BJ (cell line): ENCODE results near the gene GTF2H4. TPM values are rescaled to one million over a fixed set of nuclear protein-coding genes. Genes with fewer than 3 reads are reported as not detected.

Experiments used
- CTCF ChIA-PET: fragments of 350-600 bp; formaldehyde crosslinking; extraction: SDS; loops from one replicate; lab custom pipeline; 2021; ENCODE audit warnings: antibody characterized with exemption, inconsistent platforms; lab: Yijun Ruan, JAX
- POLR2A ChIA-PET: fragments of 300-600 bp; sonication (Branson Sonifier 250); formaldehyde crosslinking; extraction: SDS; loops from one replicate; lab custom pipeline; 2021; ENCODE audit warnings: antibody characterized with exemption; lab: Charles Lee
- DNase-seq: peaks from one replicate; pipeline ENCODE4 v3.0.0-alpha.2; 2011; ENCODE audit warnings: low read depth
- H3K27me3 ChIP-seq: 2 replicates; pipeline ENCODE4 v1.6.0; 2011; ENCODE audit warnings: low read length; ENCODE audit not compliant: control insufficient read depth, insufficient read depth
- H3K36me3 ChIP-seq: 2 replicates; pipeline ENCODE4 v1.5.1; 2011; ENCODE audit warnings: low read length; ENCODE audit not compliant: control insufficient read depth, insufficient read depth
- H3K4me3 ChIP-seq: 2 replicates; pipeline ENCODE4 v1.5.1; 2011; ENCODE audit warnings: low read depth, mild to moderate bottlenecking, control low read depth, low read length
- CTCF ChIP-seq: IDR thresholded peaks from 2 replicates; pipeline ENCODE4 v1.5.1; 2011; ENCODE audit warnings: low read depth, mild to moderate bottlenecking, control low read depth, inconsistent platforms, low read length, moderate library complexity; ENCODE audit not compliant: insufficient read depth
- polyA plus RNA-seq: library from polyadenylated mRNA; depleted of rRNA; stranded (reverse); fragments of >200 nt; gene quantifications from 2 replicates; pipeline ENCODE4 v1.2.3, GENCODE V29; 2011

The GTF2H4 gene
- polyA plus RNA-seq, 1 experiment = 28.2 TPM

GRCh38 chr6:30894381-30894780 is 13.6 kb upstream of the GTF2H4 start:
- TF ChIP-seq CTCF = no peak
- Histone ChIP-seq H3K4me3 (no peak overlapping the region), H3K27me3 (no peaks in the 10 kb centered on the region), H3K36me3 (peaks cover 43% of the 10 kb centered on the region)
- ChIA-PET CTCF (no interaction called here), POLR2A (no interaction called here)
- DNase-seq = no peak

- H3K27me3 ChIP-seq = no peaks in the 10 kb centered on the region
- ChIA-PET CTCF (interaction anchor here (1.0 kb wide), 1 partner anchor 51 kb away, joined by 3 read pairs; no protein-coding TSS in a partner anchor), POLR2A (no interaction called here)
- TF ChIP-seq CTCF = no peak
- peaks cover 42% of the 10 kb centered on the region for H3K36me3 ChIP-seq
- no peak for DNase-seq
- no peak overlapping the region for H3K4me3 ChIP-seq
Observed at GRCh38 chr6:30894935-30895334, 13.1 kb upstream of the GTF2H4 start.

GRCh38 chr6:30895343-30895742 is 12.7 kb upstream of the GTF2H4 start:
- H3K4me3 ChIP-seq = no peak overlapping the region
- ChIA-PET CTCF (interaction anchor here (0.9 to 1.0 kb wide), 2 partner anchors 52 to 192 kb away, joined by 3 read pairs; no protein-coding TSS in a partner anchor), POLR2A (no interaction called here)
- peaks cover 40% of the 10 kb centered on the region for H3K36me3 ChIP-seq
- DNase-seq = no peak
- no peak for TF ChIP-seq CTCF
- no peaks in the 10 kb centered on the region for H3K27me3 ChIP-seq

- no peak overlapping the region for H3K4me3 ChIP-seq
- peaks cover 37% of the 10 kb centered on the region for H3K36me3 ChIP-seq
- POLR2A ChIA-PET = no interaction called here
- CTCF ChIA-PET = interaction anchor here (0.7 kb wide), 1 partner anchor 10 kb away, joined by 3 read pairs; no protein-coding TSS in a partner anchor
- H3K27me3 ChIP-seq = no peaks in the 10 kb centered on the region
- TF ChIP-seq CTCF = no peak
- no peak for DNase-seq
Observed at GRCh38 chr6:30896541-30896940, 11.5 kb upstream of the GTF2H4 start.

- Histone ChIP-seq H3K36me3 (peaks cover 31% of the 10 kb centered on the region), H3K27me3 (no peaks in the 10 kb centered on the region), H3K4me3 (no peak overlapping the region)
- TF ChIP-seq CTCF = no peak
- POLR2A ChIA-PET = no interaction called here
- DNase-seq = no peak
- CTCF ChIA-PET = interaction anchor here (0.9 to 2.8 kb wide), 2 partner anchors 9 to 182 kb away, joined by 3 to 7 read pairs; no protein-coding TSS in a partner anchor
Observed at GRCh38 chr6:30897882-30898281, 10.1 kb upstream of the GTF2H4 start.
